ENCODE results near the gene SEMA3D.
"Not testable (repeated sequence)": the region's sequence is repeated elsewhere in the genome, so short reads cannot be mapped to it uniquely, and the experiment has no call there.

Gene SEMA3D

DNA sequence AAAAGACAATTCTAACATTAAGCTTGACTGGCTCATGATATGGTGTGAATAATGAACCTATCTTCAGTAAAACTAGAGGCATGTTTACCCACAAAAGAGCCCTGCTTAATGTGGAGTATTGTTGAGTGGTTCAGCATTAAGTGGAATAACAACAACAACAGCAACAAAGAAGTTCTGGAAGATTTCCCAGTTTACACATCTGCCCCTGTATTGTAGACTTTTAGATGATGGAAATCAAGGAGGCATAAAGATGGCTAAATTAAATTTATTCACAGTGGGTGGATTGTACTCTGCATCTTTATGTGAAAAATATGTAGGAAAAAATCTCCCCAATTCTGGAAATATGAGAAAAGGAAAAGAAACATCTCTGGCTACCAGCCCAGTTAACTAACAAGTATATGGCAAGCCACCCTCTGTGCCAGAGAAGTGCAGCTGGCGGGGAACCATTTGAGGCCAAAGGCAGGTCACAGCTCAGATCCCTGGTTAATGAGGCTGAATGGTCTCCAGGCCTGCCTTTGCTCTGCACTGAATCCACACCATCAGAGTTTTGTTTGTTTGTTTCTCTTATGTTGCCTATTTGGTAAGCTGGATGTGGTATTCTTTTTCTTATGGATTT lies 186.0 kb downstream of the SEMA3D start:
- DNase-seq (ENCODE audit: low read depth): no peak
- TF ChIP-seq CTCF (IDR thresholded peaks at IDR 0.05; ENCODE audit: insufficient read depth, low read depth, low read length, missing control alignments): no peak
- H3K4me3 ChIP-seq (ENCODE audit: low read depth, low read length): no peak overlapping the region

GRCh38 chr7:84999450-84999849 lies 187.4 kb downstream of the SEMA3D start:
- no peak for DNase-seq (ENCODE audit: low read depth)
- TF ChIP-seq CTCF (IDR thresholded peaks at IDR 0.05; ENCODE audit: insufficient read depth, low read depth, low read length, missing control alignments): no peak
- H3K4me3 ChIP-seq (ENCODE audit: low read depth, low read length): no peak overlapping the region

GRCh38 chr7:84998665-84999064 lies 188.2 kb downstream of the SEMA3D start:
- no peak overlapping the region for H3K4me3 ChIP-seq (ENCODE audit: low read depth, low read length)
- no peak for DNase-seq (ENCODE audit: low read depth)
- TF ChIP-seq CTCF (IDR thresholded peaks at IDR 0.05; ENCODE audit: insufficient read depth, low read depth, low read length, missing control alignments): no peak

- H3K4me3 ChIP-seq (ENCODE audit: low read depth, low read length): no peak overlapping the region
Observed at GRCh38 chr7:84997626-84998025, 189.2 kb downstream of the SEMA3D start.

DNA sequence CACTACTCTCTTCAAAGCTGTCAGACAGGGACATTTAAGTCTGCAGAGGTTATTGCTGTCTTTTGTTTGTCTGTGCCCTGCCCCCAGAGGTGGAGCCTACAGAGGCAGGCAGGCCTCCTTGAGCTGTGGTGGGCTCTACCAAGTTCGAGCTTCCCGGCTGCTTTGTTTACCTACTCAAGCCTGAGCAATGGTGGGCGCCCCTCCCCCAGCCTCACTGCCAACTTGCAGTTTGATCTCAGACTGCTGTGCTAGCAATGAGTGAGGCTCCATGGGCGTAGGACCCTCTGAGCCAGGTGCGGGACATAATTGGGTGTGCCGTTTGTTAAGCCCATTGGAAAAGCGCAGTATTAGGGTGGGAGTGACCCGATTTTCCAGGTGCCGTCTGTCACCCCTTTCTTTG lies 193.9 kb downstream of the SEMA3D start:
- H3K4me3 ChIP-seq (ENCODE audit: low read depth, low read length); DNase-seq (ENCODE audit: low read depth): not testable (repeated sequence)

More at GRCh38 chr7:84997626-84998025, 189.2 kb downstream of the SEMA3D start:
- DNase-seq (ENCODE audit: low read depth): no peak
- TF ChIP-seq CTCF (IDR thresholded peaks at IDR 0.05; ENCODE audit: insufficient read depth, low read depth, low read length, missing control alignments): no peak

DNA sequence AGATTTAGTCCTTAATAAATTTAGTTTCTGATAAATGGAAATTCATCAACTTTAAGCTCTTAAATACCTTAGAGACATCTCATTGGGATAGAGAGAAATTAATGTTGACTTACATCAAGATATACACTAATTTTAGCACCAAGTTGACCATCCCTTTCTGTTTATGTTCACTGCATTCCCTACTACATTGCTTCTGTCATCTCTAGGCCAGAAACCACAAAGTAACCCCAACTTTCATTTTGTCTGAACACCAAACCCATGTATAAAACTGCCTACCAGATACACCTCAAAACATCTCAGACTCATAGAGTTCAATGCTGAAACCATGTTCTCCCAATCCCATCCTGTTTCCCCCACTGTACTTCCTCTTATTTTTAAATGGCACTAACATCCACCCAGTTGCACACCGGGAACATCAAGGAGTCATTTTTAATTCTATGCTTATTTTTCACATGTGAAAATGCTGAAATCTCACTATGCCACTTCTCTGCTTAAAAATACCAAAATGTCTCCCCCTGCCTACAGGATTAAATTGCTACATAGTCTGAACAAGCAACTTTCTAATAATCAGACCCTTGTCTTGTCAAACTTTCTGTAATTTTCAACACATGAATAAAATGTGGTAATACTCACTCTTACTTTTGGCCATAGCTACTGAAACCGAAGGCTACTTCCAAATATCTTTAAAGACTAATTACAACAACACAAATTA lies 201.6 kb downstream of the SEMA3D start:
- no peak for TF ChIP-seq CTCF (IDR thresholded peaks at IDR 0.05; ENCODE audit: insufficient read depth, low read depth, low read length, missing control alignments)
- DNase-seq (ENCODE audit: low read depth): no peak
- H3K4me3 ChIP-seq (ENCODE audit: low read depth, low read length): no peak overlapping the region

- DNase-seq (ENCODE audit: low read depth): no peak
- H3K4me3 ChIP-seq (ENCODE audit: low read depth, low read length): no peak overlapping the region
- TF ChIP-seq CTCF (IDR thresholded peaks at IDR 0.05; ENCODE audit: insufficient read depth, low read depth, low read length, missing control alignments): no peak
Observed at GRCh38 chr7:84982199-84982598, 204.7 kb downstream of the SEMA3D start.

Measured in GM12865 (cell line).